HepG2 (cell line): ENCODE results near the gene THEM5. TPM values are rescaled to one million over a fixed set of nuclear protein-coding genes. Genes with fewer than 3 reads are reported as not detected.

Source experiments
- ASH2L ChIP-seq: fragments of 300-600, 200-600 bp; sonication (generic); IDR thresholded peaks from 2 replicates; pipeline ENCODE4 v1.7.0; 2017; ENCODE audit warnings: low read depth, mild to moderate bottlenecking, moderate library complexity, mixed read lengths, low read length; ENCODE audit not compliant: insufficient read length
- CBX5 ChIP-seq: sonication (generic); formaldehyde crosslinking; IDR thresholded peaks from 2 replicates; pipeline ENCODE4 v1.4.0; 2020; ENCODE audit warnings: missing genetic modification reagents, borderline replicate concordance
- CREB3 ChIP-seq: sonication (generic); formaldehyde crosslinking; IDR thresholded peaks from 2 replicates; pipeline ENCODE4 v1.5.0; 2020; ENCODE audit warnings: missing genetic modification reagents
- KLF13 ChIP-seq: sonication (generic); formaldehyde crosslinking; IDR thresholded peaks from 2 replicates; pipeline ENCODE4 v1.4.0; 2020; ENCODE audit warnings: mild to moderate bottlenecking, missing genetic modification reagents
- RBM22 ChIP-seq: fragments of 200-400 bp; formaldehyde crosslinking; optimal IDR thresholded peaks from 2 replicates; pipeline ENCODE3; 2017; ENCODE audit warnings: mild to moderate bottlenecking, low read length, moderate library complexity
- RXRA ChIP-seq: sonication (generic); formaldehyde crosslinking; IDR thresholded peaks from 2 replicates; pipeline ENCODE4 v1.5.1; 2020; ENCODE audit warnings: missing genetic modification reagents
- SOX13 ChIP-seq, 3 experiments: fragments of 450-650 bp in 1 of 3; sonication (generic) in 1 of 3; formaldehyde crosslinking in 1 of 3; IDR thresholded peaks in 2 of 3; conservative IDR thresholded peaks in 1 of 3; 2 replicates each; pipeline versions ENCODE4 v1.5.0 to v1.6.1; 2016 to 2020; ENCODE audit warnings: antibody characterized with exemption in 1 of 3, mild to moderate bottlenecking in 1 of 3, missing compliant biosample characterization in 1 of 3, missing genetic modification reagents in 1 of 3, moderate library complexity in 1 of 3
- TAF1 ChIP-seq: sonication (generic); formaldehyde crosslinking; IDR thresholded peaks from 2 replicates; pipeline ENCODE4 v1.4.0; 2020; ENCODE audit warnings: missing genetic modification reagents
- TFDP1 ChIP-seq: IDR thresholded peaks from 2 replicates; pipeline ENCODE4 v1.6.1; 2016; ENCODE audit warnings: missing compliant biosample characterization, missing genetic modification reagents, borderline replicate concordance
- XRCC5 ChIP-seq: fragments of 200-400 bp; formaldehyde crosslinking; optimal IDR thresholded peaks from 2 replicates; pipeline ENCODE3; 2017; ENCODE audit warnings: mild to moderate bottlenecking, low read length
- ZBTB7A ChIP-seq: sonication (generic); formaldehyde crosslinking; IDR thresholded peaks from 2 replicates; pipeline ENCODE4 v1.8.0; 2022; ENCODE audit warnings: mild to moderate bottlenecking, missing genetic modification reagents
- ZNF20 ChIP-seq: sonication (generic); formaldehyde crosslinking; IDR thresholded peaks from 2 replicates; pipeline ENCODE4 v1.4.0; 2020; ENCODE audit warnings: mild to moderate bottlenecking, moderate library complexity, missing genetic modification reagents
- ZNF225 ChIP-seq: sonication (generic); formaldehyde crosslinking; IDR thresholded peaks from 2 replicates; pipeline ENCODE4 v1.4.0; 2020; ENCODE audit warnings: mild to moderate bottlenecking, missing genetic modification reagents
- ZNF232 ChIP-seq: sonication (generic); formaldehyde crosslinking; IDR thresholded peaks from 2 replicates; pipeline ENCODE4 v1.4.0; 2020; ENCODE audit warnings: missing genetic modification reagents, borderline replicate concordance
- ZNF292 ChIP-seq: sonication (generic); formaldehyde crosslinking; IDR thresholded peaks from 2 replicates; pipeline ENCODE4 v1.8.1; 2022; ENCODE audit warnings: mild to moderate bottlenecking, low read depth, missing genetic modification reagents, borderline replicate concordance
- ZNF367 ChIP-seq: sonication (generic); formaldehyde crosslinking; IDR thresholded peaks from 2 replicates; pipeline ENCODE4 v1.4.0; 2020; ENCODE audit warnings: missing genetic modification reagents, borderline replicate concordance
- ZNF501 ChIP-seq: sonication (generic); formaldehyde crosslinking; IDR thresholded peaks from 2 replicates; pipeline ENCODE4 v1.5.1; 2020; ENCODE audit warnings: mild to moderate bottlenecking, moderate library complexity, missing genetic modification reagents
- ZNF678 ChIP-seq: sonication (generic); formaldehyde crosslinking; IDR thresholded peaks from 2 replicates; pipeline ENCODE4 v1.4.0; 2020; ENCODE audit warnings: mild to moderate bottlenecking, missing genetic modification reagents
- ZNF704 ChIP-seq: sonication (generic); formaldehyde crosslinking; IDR thresholded peaks from 2 replicates; pipeline ENCODE4 v1.8.1; 2023; ENCODE audit warnings: mild to moderate bottlenecking, inconsistent platforms, moderate library complexity, missing genetic modification reagents, borderline replicate concordance
- ZNF891 ChIP-seq: sonication (generic); formaldehyde crosslinking; IDR thresholded peaks from 2 replicates; pipeline ENCODE4 v1.5.0; 2020; ENCODE audit warnings: mild to moderate bottlenecking, missing genetic modification reagents
- polyA plus RNA-seq, 8 experiments: library from polyadenylated mRNA; depleted of rRNA in 3 of 8; stranded (reverse) in 7 of 8; unstranded in 1 of 8; fragments of >200 nt; fragmentation: Illumina TruSeq in 4 of 8; extraction: Trizol in 4 of 8; gene quantifications; 2 replicates each; pipeline versions ENCODE4 v1.2.1 to v1.2.3, GENCODE V29; 2011 to 2016; ENCODE audit warnings: low read depth in 4 of 8, missing spikeins in 1 of 8, mixed read lengths in 1 of 8; ENCODE audit not compliant: insufficient read depth in 1 of 8
- total RNA-seq, 5 experiments: library from RNA; depleted of rRNA; stranded (reverse); fragments of >200 nt; fragmentation: Illumina TruSeq; extraction: Trizol; gene quantifications; 2 replicates each; pipeline ENCODE4 v1.2.3, GENCODE V29; 2016; ENCODE audit warnings: low read depth in 1 of 5
- TF ChIP-seq, protein P1 (sequence below): sonication (generic); formaldehyde crosslinking; IDR thresholded peaks from 2 replicates; pipeline ENCODE4 v1.4.0; 2020; ENCODE audit warnings: missing genetic modification reagents

The THEM5 gene
- total and polyA plus RNA-seq, 2 of the 13 experiments (the other 11 are each of a cell fraction or from before 2014, with no cell fraction given) = not detected

- TF ChIP-seq ZNF292 (CRISPR knock-in tag) = no peak
- no peak; the same call in 1 of the 2 replicates for TF ChIP-seq RXRA (CRISPR knock-in tag)
- no peak for TF ChIP-seq SOX13 (IDR thresholded peaks at IDR 0.05)
- TF ChIP-seq SOX13 (CRISPR knock-in tag; conservative IDR thresholded peaks at IDR 0.05 in 1 of 2, IDR thresholded peaks at IDR 0.05 in 1 of 2) = peak in 1 of 2 experiments; percentile 43; a peak in 1 of 4 replicates
- TF ChIP-seq ZNF501 (CRISPR knock-in tag) = 0 out of 2 replicates have a peak, but pooled peaks have one; percentile 15
- peak; percentile 58 for TF ChIP-seq XRCC5
- TF ChIP-seq CREB3 (CRISPR knock-in tag) = no peak
- no peak for TF ChIP-seq RBM22
- TF ChIP-seq, protein P1, sequence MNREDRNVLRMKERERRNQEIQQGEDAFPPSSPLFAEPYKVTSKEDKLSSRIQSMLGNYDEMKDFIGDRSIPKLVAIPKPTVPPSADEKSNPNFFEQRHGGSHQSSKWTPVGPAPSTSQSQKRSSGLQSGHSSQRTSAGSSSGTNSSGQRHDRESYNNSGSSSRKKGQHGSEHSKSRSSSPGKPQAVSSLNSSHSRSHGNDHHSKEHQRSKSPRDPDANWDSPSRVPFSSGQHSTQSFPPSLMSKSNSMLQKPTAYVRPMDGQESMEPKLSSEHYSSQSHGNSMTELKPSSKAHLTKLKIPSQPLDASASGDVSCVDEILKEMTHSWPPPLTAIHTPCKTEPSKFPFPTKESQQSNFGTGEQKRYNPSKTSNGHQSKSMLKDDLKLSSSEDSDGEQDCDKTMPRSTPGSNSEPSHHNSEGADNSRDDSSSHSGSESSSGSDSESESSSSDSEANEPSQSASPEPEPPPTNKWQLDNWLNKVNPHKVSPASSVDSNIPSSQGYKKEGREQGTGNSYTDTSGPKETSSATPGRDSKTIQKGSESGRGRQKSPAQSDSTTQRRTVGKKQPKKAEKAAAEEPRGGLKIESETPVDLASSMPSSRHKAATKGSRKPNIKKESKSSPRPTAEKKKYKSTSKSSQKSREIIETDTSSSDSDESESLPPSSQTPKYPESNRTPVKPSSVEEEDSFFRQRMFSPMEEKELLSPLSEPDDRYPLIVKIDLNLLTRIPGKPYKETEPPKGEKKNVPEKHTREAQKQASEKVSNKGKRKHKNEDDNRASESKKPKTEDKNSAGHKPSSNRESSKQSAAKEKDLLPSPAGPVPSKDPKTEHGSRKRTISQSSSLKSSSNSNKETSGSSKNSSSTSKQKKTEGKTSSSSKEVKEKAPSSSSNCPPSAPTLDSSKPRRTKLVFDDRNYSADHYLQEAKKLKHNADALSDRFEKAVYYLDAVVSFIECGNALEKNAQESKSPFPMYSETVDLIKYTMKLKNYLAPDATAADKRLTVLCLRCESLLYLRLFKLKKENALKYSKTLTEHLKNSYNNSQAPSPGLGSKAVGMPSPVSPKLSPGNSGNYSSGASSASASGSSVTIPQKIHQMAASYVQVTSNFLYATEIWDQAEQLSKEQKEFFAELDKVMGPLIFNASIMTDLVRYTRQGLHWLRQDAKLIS (CRISPR knock-in tag) = no peak
- no peak for TF ChIP-seq ZNF704 (CRISPR knock-in tag)
- peak; percentile 51; the same call in 1 of the 2 replicates for TF ChIP-seq ZNF891 (CRISPR knock-in tag)
- peak; percentile 64; the same call in 1 of the 2 replicates for TF ChIP-seq TAF1
- no peak for TF ChIP-seq ZNF20 (CRISPR knock-in tag)
- TF ChIP-seq CBX5 (CRISPR knock-in tag) = no peak
- TF ChIP-seq ZBTB7A (CRISPR knock-in tag) = 0 out of 2 replicates have a peak, but pooled peaks have one; percentile 27
- TF ChIP-seq ZNF367 (CRISPR knock-in tag) = no peak
- TF ChIP-seq TFDP1 (CRISPR knock-in tag) = peak; percentile 44; the same call in 1 of the 2 replicates
- no peak for TF ChIP-seq ZNF232 (CRISPR knock-in tag)
- TF ChIP-seq ZNF678 (CRISPR knock-in tag) = no peak
- 0 out of 2 replicates have a peak, but pooled peaks have one; percentile 18 for TF ChIP-seq ZNF225
- no peak for TF ChIP-seq KLF13 (CRISPR knock-in tag)
- no peak for TF ChIP-seq ASH2L
Measured at GRCh38 chr1:151839457-151840403, 13.8 kb downstream of the THEM5 start, which contains the start of gene C2CD4D (continued).
